KOPT-K1 (cell line): Measurements from ENCODE around the gene FPR2.
A peak's percentile ranks its signal among the peaks of the same experiment; 100 is the strongest.
"Not testable (repeated sequence)": the region's sequence is repeated elsewhere in the genome, so short reads cannot be mapped to it uniquely, and the experiment has no call there.

Experiments
- H3K27ac ChIP-seq: fragments of 200-600 bp; sonication (generic); 2 replicates; pipeline ENCODE4 v1.5.1; 2016; ENCODE audit warnings: antibody characterized with exemption, mild to moderate bottlenecking, low read depth, low read length; ENCODE audit not compliant: poor library complexity, severe bottlenecking
- H3K36me3 ChIP-seq: fragments of 200-600 bp; sonication (generic); 2 replicates; pipeline ENCODE4 v1.5.1; 2017; ENCODE audit warnings: antibody characterized with exemption, mild to moderate bottlenecking, low read length, moderate library complexity; ENCODE audit not compliant: insufficient read depth
- H3K9me3 ChIP-seq: fragments of 200-600 bp; sonication (generic); 2 replicates; pipeline ENCODE4 v1.5.1; 2017; ENCODE audit warnings: antibody characterized with exemption, low read length, mild to moderate bottlenecking; ENCODE audit not compliant: insufficient read depth, poor library complexity, severe bottlenecking

FPR2 gene

DNA sequence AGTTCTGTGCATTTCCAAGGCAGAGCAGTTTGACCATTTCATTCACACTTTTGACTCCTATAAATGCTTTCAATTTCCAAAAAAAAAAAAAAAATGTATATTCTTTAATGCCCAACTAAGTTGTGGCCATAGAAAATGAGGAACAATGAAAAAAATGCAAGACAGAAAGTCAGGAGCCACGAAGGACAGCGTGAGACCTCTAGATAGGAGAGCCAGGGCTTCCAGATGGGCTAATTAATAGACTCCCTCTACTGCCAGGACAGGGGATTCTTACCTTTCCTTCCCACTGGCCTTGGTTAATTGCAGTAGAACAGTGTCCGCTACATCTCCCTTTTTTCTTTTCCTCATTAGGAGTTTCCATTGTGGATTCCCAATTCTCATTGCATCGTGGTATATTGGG lies 42.5 kb downstream of the FPR2 start:
- Histone ChIP-seq H3K36me3 (no peaks in the 10 kb centered on the region), H3K9me3 (peaks cover 32% of the 10 kb centered on the region), H3K27ac (no peak overlapping the region)

DNA sequence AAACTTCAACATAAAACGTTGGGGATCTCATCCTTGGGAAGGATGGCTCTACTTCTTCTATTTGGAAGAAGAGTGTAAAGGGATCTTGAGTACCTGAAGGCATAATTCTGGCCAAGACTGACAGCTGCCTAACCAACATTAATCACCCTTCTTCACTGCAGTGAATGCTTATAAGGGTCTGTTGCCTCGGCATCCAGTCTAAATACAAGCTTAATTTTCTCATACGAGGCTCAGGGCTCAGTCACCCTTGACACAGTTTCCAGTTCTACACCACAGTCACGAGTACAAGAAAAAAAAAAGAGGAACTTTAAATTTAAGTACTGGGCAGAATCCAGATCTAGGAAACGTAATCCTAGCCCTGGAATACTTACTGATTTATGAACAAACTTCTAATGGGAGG lies 43.0 kb downstream of the FPR2 start:
- no peaks in the 10 kb centered on the region for H3K36me3 ChIP-seq
- no peak overlapping the region for H3K27ac ChIP-seq
- H3K9me3 ChIP-seq, result peaks cover 29% of the 10 kb centered on the region

DNA sequence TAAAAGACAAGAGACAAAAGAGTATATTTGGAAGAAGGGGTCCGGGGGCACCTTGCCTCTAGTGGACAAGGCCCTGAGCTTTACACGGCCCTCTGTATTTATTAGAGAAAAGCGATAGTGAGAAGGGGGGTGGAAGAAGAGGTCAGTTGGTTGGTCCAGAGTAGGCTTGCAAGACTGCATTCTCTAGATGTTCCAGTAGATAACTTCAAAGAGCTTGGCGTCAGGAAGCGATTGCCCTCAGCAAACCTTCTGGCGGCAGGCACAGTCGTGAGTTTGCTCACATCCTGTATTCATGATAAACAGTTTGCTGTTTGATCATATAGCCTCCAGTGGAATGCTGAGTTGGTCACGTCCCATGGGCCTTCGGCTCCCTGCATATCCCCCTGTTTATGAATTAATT lies 43.8 kb downstream of the FPR2 start:
- H3K27ac ChIP-seq, H3K36me3 ChIP-seq: not testable (repeated sequence)
- H3K9me3 ChIP-seq, result peaks cover 21% of the 10 kb centered on the region

DNA sequence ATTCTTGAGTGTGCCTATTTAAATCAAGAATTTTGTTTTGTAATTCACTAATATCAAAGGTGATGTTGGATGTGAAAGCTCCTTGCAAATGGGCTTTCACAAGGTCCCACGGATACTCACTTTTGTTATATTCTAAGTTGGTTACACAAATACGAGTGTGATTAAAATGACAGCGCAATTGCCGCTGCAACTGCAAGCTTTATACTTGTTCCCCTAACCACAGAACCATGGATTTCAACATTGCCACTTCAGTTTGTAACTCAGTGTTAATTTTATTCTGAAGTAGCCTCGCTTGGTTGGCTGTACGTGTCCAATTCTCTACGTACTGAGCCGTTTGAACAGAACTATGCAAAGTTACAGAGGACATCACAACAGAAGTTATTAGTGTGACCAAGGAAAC lies 44.4 kb downstream of the FPR2 start:
- H3K27ac ChIP-seq, H3K36me3 ChIP-seq: not testable (repeated sequence)
- H3K9me3 ChIP-seq, result peaks cover 15% of the 10 kb centered on the region

DNA sequence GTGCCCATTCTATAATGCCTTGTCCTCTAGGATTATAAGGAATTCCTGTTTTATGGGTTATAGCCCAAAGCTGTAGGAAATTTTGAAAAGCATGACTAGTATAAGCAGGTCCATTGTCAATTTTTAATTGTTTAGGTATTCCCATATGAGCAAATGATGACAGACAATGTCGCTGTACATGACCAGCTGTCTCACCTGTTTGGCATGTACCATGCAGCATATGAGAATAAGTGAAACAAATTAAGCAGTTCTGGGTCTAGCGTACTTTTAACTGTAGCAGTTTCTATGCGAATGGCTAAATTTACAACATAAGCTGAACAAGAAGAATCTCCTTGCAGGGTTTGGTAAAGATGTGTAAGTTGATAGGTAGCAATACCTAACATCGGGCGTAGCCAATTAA lies 45.6 kb downstream of the FPR2 start:
- H3K36me3 ChIP-seq, result not testable (repeated sequence)
- Histone ChIP-seq H3K9me3 (peaks cover 14% of the 10 kb centered on the region), H3K27ac (peak overlapping the region; percentile 57)

DNA sequence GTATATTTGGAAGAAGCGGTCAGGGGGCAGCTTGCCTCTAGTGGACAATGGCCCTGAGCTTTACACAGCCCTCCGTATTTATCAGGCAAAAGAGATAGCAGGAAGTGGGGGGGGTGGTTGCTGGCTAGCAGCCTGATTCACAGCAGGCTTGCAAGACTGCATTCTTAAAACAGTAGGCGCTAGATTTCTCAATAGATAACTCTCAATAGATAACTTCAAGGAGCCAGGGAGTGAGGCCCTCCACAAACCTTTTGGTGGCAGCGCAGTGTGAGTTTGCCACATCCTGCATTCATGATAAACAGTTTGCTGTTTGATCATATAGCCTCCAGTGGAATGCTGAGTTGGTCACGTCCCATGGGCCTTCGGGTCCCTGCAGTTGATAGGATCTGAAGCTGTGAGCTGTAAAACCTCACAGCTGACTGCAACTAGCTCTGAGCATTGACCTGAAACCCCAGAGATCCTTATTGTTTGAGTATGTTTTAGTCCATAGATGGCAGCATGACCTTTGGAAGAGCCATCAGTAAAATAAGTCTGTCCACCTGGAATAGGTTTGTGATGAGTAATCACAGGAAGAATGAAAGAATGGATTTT lies 46.2 kb downstream of the FPR2 start:
- peaks cover 14% of the 10 kb centered on the region for H3K9me3 ChIP-seq
- H3K36me3 ChIP-seq, result no peaks in the 10 kb centered on the region
- H3K27ac ChIP-seq, result peak overlapping the region; percentile 57

DNA sequence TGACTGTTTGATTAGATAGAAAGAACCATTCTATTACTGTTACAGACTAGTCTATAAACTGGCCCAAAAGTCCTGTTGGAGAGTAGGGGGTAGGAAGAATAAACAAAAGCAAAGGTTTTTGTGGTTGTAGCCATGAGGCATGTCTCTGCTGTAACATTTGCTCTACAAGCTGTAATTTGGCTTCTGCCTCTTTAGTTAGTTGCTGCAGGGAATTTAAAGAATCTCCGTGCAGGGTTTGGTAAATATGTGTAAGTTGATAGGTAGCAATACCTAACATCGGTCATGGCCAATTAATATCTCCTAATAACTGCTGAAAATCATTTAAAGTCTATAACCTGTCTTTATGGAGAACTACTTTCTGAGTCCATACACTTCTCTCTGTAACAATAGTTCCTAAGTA lies 46.9 kb downstream of the FPR2 start:
- H3K9me3 ChIP-seq, result peaks cover 17% of the 10 kb centered on the region
- H3K36me3 ChIP-seq, result no peaks in the 10 kb centered on the region
- H3K27ac ChIP-seq, result peak overlapping the region; percentile 57

DNA sequence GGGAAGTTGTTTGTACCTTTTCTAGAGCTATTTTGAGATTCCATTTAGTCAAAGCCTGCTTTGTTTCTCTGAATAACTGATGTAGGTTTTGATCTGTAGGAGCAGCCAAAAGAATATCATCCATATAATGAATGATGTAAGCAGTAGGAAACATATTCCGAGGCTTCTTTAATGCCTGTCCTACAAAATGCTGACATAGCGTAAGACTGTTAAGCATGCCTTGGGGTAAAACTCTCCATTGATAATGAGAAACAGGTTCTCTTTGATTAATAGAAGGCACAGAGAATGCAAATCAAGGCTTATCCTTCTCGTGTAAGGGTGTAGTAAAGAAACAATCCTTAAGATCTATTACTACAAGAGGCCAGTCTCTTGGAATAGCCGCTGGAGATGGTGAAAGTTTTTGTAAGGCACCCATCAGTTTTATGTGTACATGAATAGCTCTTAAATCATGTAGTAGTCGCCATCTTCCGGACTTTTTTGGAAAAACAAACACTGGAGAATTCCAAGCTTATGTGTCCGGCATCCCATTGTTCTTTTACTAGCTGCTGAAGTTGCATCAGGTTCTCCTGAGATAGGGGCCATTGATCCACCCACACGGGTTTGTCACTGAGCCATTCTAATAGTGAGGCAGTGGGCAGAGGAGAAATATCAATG lies 47.5 kb downstream of the FPR2 start:
- no peaks in the 10 kb centered on the region for H3K36me3 ChIP-seq
- H3K27ac ChIP-seq, result peak overlapping the region; percentile 57
- peaks cover 21% of the 10 kb centered on the region for H3K9me3 ChIP-seq

DNA sequence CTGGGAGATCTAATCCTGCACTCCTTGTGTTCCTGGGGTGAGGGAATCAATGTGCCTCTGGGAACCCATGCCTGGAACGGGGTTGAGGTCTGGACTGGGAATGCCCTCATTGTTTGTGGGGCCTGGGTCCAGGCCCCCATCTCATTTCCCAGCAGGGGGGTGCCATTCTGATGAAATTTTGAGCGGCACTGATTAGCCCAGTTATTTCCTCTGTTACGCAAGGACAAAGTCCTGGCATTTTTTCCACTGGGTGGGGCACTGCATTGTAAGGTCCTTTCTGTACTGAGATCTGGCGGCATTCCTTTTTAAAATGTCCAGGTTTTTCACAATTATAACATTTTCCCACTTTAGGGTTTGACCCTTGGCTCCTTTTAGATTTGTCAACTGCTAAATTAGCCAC lies 48.8 kb downstream of the FPR2 start:
- no peaks in the 10 kb centered on the region for H3K36me3 ChIP-seq
- no peak overlapping the region for H3K27ac ChIP-seq
- peaks cover 30% of the 10 kb centered on the region for H3K9me3 ChIP-seq

DNA sequence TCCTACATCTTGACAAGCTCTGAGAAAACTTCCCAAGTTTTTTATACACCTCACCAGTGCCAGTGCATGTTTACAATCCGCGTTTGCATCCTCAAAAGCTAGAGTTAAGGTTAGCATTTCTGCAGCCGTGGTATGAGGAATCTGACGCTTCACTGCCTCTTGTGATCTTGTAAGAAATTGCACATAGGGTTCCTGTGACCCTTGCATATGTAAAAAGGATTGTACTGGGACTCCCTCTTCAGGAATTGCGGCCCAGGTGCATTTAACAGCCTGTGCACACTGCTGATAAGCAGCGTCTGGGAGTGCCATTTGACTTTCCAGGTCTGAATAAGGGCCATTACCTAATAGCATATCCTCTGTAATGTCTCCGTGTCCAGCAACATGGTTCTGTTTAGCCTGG lies 49.2 kb downstream of the FPR2 start:
- H3K27ac ChIP-seq, result no peak overlapping the region
- peaks cover 26% of the 10 kb centered on the region for H3K9me3 ChIP-seq
- no peaks in the 10 kb centered on the region for H3K36me3 ChIP-seq

DNA sequence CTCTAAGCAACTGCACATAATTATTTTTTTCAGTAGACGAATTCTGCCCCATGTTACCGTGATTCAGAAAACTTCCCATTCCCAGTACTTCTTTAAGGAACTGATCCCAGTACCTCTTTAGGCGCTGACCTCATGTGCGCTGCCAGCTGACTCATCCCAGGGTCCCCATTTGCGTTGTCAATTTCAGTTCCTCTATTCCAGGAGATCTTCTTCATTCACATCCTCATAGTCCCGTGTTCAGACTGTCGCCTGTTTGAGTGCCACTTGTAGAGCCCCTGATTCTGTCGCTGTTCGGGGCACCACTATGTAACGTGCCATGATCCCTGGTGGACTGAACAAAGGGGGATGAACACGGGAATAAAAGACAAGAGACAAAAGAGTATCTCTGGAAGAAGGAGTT lies 50.4 kb downstream of the FPR2 start:
- no peaks in the 10 kb centered on the region for H3K36me3 ChIP-seq
- H3K27ac ChIP-seq, result no peak overlapping the region
- H3K9me3 ChIP-seq, result peaks cover 21% of the 10 kb centered on the region

DNA sequence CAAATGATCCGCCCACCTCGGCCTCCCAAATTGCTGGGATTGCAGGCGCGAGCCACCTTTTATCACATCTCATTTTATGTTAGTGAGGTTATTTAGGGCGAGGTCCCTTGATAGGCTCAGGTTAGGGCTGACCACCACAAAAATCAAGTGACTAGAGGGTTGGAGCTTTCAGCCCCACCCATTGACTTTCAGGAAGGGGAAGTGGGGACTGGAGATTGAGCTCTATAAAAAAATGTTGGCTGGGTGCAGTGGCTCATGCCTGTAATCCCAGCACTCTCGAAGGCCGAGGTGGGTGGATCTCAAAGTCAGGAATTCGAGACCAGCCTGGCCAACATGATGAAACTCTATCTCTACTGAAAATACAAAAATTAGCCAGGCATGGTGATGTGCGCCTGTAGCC lies 54.1 kb downstream of the FPR2 start:
- H3K36me3 ChIP-seq, result no peaks in the 10 kb centered on the region
- peaks cover 28% of the 10 kb centered on the region for H3K9me3 ChIP-seq
- H3K27ac ChIP-seq, result no peak overlapping the region

DNA sequence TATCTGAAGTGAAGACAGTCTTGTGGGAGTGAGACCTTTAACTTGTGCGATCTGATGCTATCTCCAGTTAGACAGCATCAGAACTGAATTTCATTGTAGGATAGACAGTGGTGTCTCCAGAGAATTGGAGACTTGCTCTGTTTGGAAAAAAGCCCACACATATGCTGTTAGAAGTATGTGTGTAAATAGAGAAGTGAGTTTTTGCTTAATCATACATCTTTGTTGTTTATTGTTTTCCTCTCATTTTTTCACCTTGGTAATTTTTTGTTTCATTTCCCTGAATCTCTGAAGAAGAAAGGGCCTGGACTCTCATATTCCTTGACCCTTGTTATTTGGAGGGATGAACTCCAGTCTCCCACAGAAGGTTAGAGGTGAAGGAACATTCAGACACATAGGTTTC lies 55.7 kb downstream of the FPR2 start:
- Histone ChIP-seq H3K9me3 (peaks cover 29% of the 10 kb centered on the region), H3K36me3 (no peaks in the 10 kb centered on the region), H3K27ac (no peak overlapping the region)

DNA sequence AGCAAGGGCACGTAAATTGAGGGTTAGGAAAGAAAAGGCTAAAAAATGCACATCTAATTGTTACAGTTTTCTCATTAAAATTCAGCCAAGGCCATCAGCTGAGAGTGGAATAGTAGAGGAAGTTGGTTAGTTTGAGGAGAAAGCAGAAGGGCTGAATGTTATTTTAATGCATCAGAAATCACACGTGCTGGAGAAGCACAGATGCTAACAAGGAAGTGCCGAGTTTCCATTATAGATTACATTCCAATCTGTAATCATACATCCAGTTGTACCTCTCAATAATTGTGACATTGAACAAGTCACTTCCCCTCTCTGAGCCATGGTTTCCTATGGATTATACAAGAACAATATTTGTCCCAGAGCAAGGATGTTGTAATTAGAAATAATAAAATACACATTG lies 59.0 kb downstream of the FPR2 start:
- H3K27ac ChIP-seq, result no peak overlapping the region
- H3K9me3 ChIP-seq, result peaks cover 21% of the 10 kb centered on the region
- H3K36me3 ChIP-seq, result no peaks in the 10 kb centered on the region
